Natural killer cell treated with Interleukin-12 subunit alpha and Interleukin-12 subunit beta and Interleukin-15 and Interleukin-18, amount 100 ng/mL, for 72 hours (primary cell): ENCODE measurements around the gene ALDH1L2. TPM values are rescaled to one million over a fixed set of nuclear protein-coding genes. Genes with fewer than 3 reads are reported as not detected.
A peak's percentile ranks its signal among the peaks of the same experiment; 100 is the strongest.
"Not testable (repeated sequence)": the region's sequence is repeated elsewhere in the genome, so short reads cannot be mapped to it uniquely, and the experiment has no call there.

Source experiments
- ATAC-seq, 2 donors: fragments of 150-1000 bp; cut with Tn5 transposase in 1 of 2; sonication (Bioruptor Pico), chemical (Tn5 transposase) in 1 of 2; 2 replicates each; pipeline ENCODE4 v1.10.0; 2021
- DNase-seq: peaks from one replicate; pipeline ENCODE4 v3.0.0; 2022; ENCODE audit warnings: low spot score
- H3K27ac Mint-ChIP-seq, 2 donors: 1 replicate in 1 of 2; 2 replicates in 1 of 2; pipeline ENCODE4 v1.8.0; 2022; ENCODE audit warnings: mixed read lengths in 2 of 2, mild to moderate bottlenecking in 1 of 2, moderate library complexity in 1 of 2
- H3K27me3 Mint-ChIP-seq, 2 donors: 1 replicate in 1 of 2; 2 replicates in 1 of 2; pipeline ENCODE4 v1.8.0; 2022; ENCODE audit warnings: mixed read lengths in 2 of 2
- H3K36me3 Mint-ChIP-seq: one replicate; pipeline ENCODE4 v1.8.0; 2022; ENCODE audit warnings: mixed read lengths
- H3K4me1 Mint-ChIP-seq, 2 donors: 1 replicate in 1 of 2; 2 replicates in 1 of 2; pipeline ENCODE4 v1.8.0; 2022; ENCODE audit warnings: low read depth in 2 of 2, mixed read lengths in 2 of 2, mild to moderate bottlenecking in 1 of 2
- H3K4me3 Mint-ChIP-seq: one replicate; pipeline ENCODE4 v1.8.0; 2022; ENCODE audit warnings: mixed read lengths
- H3K9me3 Mint-ChIP-seq: 2 replicates; pipeline ENCODE4 v1.8.0; 2022; ENCODE audit warnings: mixed read lengths
- total RNA-seq, 2 donors: library from RNA; stranded (reverse); gene quantifications; one replicate each; pipeline ENCODE4 v1.2.3, GENCODE V29; 2022

ALDH1L2 gene
- total RNA-seq, 2 donors from 2014 or later: 0.22 to 0.29 TPM

DNA sequence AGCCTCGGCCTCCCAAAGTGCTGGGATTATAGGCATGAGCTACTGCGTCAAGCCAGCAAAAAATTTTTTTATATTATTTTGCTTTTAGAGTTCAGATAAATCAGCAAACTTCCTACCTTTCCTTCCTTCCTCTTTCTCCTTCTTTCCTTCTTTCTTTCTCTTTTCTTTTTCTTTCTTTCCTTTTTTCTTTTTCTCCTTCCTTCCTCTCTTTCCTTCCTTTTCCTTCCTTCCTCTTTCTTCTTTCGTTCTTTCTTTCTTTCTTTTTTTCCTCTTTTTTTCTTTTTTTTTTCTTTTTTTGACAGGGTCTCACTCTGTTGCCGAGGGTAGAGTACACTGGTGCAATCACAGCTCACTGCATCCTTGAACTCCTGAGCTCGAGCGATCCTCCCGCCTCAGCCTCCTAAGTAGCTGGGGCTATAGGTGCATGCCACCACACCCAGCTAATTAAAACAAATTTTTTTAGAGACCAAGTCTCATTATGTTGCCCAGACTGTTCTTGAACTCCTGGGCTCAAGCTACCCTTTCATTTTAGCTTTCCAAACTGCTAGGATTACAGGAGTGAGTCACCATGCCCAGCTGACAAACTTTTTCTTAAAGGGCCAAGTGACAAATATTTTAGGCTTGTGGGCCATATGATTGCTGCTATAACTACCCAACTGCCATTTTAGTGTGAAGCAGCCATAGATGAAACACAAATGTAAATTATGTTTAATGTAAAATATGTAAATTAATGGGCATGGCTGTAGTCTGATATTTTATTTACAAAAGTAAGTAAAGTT, 16.1 kb upstream of the ALDH1L2 start:
- no peaks in the 10 kb centered on the region for H3K9me3 Mint-ChIP-seq
- DNase-seq: no peak
- no peak overlapping the region for H3K4me3 Mint-ChIP-seq
- peaks cover 11% of the 10 kb centered on the region for H3K36me3 Mint-ChIP-seq
- no peaks in the 10 kb centered on the region for H3K4me1 Mint-ChIP-seq
- H3K27ac Mint-ChIP-seq: no peak overlapping the region
- ATAC-seq: no peak
- H3K27me3 Mint-ChIP-seq: peaks cover 36 to 55% of the 10 kb centered on the region in 2 donors

DNA sequence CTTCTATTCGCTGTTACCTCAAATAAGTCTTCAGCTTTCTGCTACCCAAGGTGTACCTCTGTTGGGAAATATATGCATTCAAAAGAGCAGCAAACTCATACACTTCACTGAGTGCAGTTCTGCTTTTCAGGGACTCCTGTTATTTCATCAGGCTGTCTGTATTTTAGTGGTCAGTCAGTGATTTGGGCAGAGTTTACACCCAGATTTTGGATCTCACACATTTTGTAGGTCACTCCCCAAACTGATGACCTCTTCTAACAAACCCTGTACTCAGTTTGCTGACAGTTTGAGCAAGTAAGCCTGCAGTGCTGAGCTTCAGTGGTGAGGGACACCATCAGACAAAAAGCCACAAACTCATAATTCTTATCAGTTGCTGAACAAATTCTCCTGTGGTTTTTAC, 15.1 kb upstream of the ALDH1L2 start:
- Mint-ChIP-seq H3K27me3 (peaks cover 31 to 48% of the 10 kb centered on the region in 2 donors), H3K4me1 (no peaks in the 10 kb centered on the region), H3K9me3 (no peaks in the 10 kb centered on the region), H3K4me3 (no peak overlapping the region), H3K36me3 (peaks cover 11% of the 10 kb centered on the region), H3K27ac (no peak overlapping the region)
- ATAC-seq (no peak), DNase-seq (no peak)

DNA sequence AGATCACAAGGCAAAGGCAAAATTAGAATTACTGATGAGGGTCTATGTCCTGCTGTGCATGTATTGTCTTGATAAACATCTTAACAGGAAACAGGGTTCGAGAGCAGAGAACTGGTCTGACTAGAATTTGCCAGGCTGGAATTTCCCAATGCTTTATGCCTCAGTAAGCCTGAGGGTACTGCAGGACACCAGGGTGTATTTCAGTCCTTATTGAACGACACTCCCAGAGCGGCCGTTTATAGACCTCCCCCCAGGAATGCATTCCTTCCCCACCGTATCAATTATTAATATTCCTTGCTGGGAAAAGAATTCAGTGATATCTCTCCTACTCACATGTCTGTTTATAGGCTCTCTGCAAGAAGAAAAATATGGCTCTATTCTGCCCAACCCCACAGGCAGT, 11.1 kb upstream of the ALDH1L2 start:
- Mint-ChIP-seq H3K27me3 (peaks cover 29 to 33% of the 10 kb centered on the region in 2 donors), H3K36me3 (peaks cover 11% of the 10 kb centered on the region)
- ATAC-seq, H3K4me3 Mint-ChIP-seq, DNase-seq, H3K4me1 Mint-ChIP-seq, H3K9me3 Mint-ChIP-seq, H3K27ac Mint-ChIP-seq: not testable (repeated sequence)

DNA sequence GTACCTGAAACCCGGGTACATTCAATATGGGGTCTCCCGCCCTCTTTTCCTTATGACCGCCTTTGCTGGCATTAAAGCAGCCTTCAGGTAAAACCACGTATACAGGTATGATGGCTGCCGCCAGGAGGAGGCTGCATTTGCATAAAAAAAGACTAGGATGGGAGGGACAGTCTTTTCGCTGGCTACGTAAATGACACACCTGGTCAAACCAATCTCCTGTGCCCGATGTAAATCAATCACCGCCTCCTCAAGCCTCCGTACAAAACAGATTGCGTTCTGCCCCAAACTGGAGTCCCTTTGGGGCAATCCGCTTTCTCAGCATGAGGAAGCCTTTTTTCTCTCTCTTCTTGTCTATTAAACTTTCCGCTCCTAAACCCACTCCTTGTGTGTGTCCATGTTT, 8.1 kb upstream of the ALDH1L2 start:
- Mint-ChIP-seq H3K27ac (no peak overlapping the region), H3K27me3 (peaks cover 7 to 11% of the 10 kb centered on the region in 2 donors), H3K4me1 (no peaks in the 10 kb centered on the region), H3K4me3 (no peak overlapping the region), H3K36me3 (peaks cover 8% of the 10 kb centered on the region), H3K9me3 (no peaks in the 10 kb centered on the region)
- no peak for ATAC-seq
- DNase-seq: no peak

DNA sequence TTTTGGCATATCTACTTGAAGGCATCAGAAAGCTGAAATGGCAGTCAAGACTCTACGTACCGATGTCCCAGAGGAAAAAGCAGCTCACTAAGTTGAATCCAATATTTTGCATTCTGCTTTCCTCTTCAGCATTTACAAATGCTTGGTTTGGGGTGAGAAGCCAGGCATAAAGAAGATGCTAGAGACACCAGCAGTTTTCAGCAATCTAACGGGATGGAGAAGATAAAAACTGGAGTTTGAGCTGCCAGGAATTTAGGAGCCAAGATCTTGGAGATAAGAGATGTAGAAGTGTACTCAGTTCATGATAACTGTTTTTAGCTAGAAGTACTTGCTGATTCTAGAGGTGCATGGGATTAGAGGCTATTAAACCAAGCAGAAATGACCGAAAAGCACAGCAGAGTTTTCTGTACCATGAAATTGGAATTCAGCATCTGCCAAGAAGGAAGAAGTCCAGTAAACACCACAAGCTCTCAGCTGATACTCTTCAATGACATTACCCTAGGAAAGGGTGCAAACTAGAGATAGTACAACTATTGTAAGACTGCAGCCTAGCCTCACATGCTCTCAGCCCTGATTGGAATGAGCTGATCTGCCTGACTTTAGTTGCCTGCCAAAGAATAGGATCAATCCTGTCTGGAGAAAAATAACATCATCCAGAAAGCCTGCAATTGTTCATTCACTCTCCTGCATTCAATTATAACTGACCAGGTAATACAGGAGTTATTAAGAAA, 7.4 kb upstream of the ALDH1L2 start:
- no peak for DNase-seq
- no peak for ATAC-seq
- H3K27me3 Mint-ChIP-seq: peaks cover 7 to 11% of the 10 kb centered on the region in 2 donors
- no peaks in the 10 kb centered on the region for H3K9me3 Mint-ChIP-seq
- H3K4me3 Mint-ChIP-seq: no peak overlapping the region
- H3K36me3 Mint-ChIP-seq: peaks cover 7% of the 10 kb centered on the region
- no peaks in the 10 kb centered on the region for H3K4me1 Mint-ChIP-seq
- H3K27ac Mint-ChIP-seq: no peak overlapping the region

DNA sequence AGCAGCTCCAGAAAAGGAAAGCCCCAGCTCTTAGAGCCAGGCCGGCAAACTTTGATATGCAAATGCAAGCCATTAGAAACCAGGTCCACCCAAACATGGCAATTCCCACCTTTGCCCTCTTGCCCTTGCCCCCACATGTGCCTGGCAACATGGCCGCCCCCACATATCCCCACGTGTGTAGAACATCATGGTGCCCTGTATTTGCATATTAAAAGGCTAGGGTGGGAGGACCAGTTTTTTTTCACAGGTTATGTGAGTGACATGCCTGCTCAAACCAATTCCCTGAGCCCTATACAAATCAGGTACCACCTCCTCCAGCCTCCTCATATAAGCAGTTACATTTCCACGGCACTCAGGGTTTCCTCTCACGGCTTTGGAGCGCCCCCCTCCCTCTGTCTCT, 6.1 kb upstream of the ALDH1L2 start:
- H3K36me3 Mint-ChIP-seq: no peaks in the 10 kb centered on the region
- H3K27ac Mint-ChIP-seq: no peak overlapping the region
- H3K4me1 Mint-ChIP-seq: peaks cover 0 to 3% of the 10 kb centered on the region in 2 donors
- H3K9me3 Mint-ChIP-seq: peaks cover 4% of the 10 kb centered on the region
- peaks cover 13 to 15% of the 10 kb centered on the region in 2 donors for H3K27me3 Mint-ChIP-seq
- no peak for ATAC-seq
- no peak for DNase-seq
- no peak overlapping the region for H3K4me3 Mint-ChIP-seq

DNA sequence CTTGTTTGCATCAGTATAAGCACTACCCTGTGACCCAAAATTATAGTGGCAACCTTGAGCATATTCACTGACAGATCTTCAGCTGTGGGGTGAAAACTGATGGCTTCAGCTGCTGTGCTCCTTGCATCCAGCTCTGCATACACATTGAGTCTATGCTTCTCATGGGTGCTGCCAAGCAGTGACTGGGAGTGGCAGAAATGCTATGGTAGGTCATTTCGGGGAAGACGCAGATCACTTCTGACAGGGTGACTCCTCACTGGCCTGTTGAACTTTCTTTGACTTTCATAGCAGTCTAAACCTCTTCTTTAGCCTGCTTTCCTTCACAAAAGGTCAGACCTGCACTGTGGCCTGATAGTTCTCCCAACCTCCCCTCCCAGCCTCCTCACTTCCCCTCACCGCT, 5.6 kb upstream of the ALDH1L2 start:
- Mint-ChIP-seq H3K9me3 (peaks cover 4% of the 10 kb centered on the region), H3K27ac (no peak overlapping the region), H3K27me3 (peaks cover 15 to 16% of the 10 kb centered on the region in 2 donors), H3K4me1 (peaks cover 0 to 4% of the 10 kb centered on the region in 2 donors), H3K4me3 (no peak overlapping the region), H3K36me3 (no peaks in the 10 kb centered on the region)
- DNase-seq (no peak), ATAC-seq (no peak)

DNA sequence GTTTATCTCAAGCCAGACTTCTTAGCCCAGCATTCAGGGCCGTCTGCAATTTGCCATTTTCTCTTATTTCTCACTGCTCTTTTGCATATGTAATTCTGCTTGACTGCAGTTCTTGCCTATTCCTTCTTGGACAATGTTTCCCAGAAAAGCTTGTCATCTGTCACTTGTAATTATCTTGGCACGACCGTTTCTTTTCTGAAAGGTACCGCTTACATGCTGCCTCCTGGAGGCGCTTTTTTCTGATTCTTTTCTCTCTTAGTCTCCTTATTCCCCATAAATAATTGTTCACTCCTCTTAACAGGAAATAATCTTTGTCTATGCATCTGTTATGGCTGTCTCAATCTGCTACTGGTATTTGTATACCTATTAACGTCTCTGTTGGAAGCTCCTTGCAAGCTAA, 1.2 kb upstream of the ALDH1L2 start:
- Mint-ChIP-seq H3K27ac (no peak overlapping the region), H3K9me3 (peaks cover 4% of the 10 kb centered on the region), H3K36me3 (no peaks in the 10 kb centered on the region), H3K4me1 (peaks cover 7 to 11% of the 10 kb centered on the region in 2 donors), H3K27me3 (peaks cover 27 to 42% of the 10 kb centered on the region in 2 donors), H3K4me3 (peak overlapping the region; percentile 42)
- DNase-seq (no peak), ATAC-seq (no peak)

DNA sequence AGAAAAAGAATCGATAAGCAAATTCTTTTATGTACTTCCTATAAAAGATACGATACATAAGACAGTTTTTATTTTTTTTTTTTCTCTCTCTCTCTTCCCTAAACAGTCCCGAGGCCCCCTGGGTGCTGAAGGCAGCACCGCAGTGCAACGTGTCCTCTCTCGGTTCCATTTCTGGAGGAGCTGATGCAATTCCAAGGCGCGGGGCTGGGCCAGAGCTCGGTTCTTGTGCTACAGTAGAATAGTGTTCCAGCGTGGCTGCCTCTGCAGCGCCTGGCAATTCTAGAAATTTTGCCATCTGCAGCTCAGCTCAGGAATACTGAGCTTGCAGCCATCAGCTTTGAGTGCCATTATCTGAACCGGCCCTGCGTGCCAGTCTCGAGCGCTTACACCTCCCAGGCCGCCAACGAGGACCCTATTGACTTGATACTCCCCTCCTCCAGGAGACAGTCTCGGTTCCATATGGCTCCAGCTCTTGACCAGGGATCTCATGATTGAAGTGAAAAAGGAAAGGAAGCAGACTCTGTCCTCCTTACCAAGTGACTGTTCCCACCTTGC, 630 bp downstream of the ALDH1L2 start:
- H3K27ac Mint-ChIP-seq: no peak overlapping the region
- no peak for ATAC-seq
- DNase-seq: no peak

DNA sequence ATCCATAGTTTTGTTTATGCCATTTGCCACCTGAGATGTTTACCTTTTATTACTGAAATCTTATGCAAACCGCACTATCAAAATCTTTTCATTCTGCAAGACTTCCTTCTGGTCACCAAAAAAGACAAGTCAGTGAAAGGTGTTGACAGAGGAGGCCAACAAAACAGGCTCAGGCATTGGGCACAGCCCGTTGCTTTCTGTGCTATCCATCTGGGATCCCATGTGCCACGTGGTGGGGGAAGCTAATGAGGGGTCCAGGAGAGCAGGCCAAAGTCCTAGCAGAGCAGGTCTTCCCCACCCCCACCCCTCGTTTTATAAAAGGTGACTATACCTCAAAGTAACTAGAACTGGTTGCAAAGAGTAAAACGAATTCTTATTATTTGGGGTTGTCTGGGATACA, 1.2 kb downstream of the ALDH1L2 start:
- Mint-ChIP-seq H3K27me3 (peaks cover 31 to 48% of the 10 kb centered on the region in 2 donors), H3K4me3 (no peak overlapping the region), H3K36me3 (no peaks in the 10 kb centered on the region), H3K9me3 (peaks cover 4% of the 10 kb centered on the region), H3K27ac (no peak overlapping the region), H3K4me1 (peaks cover 7 to 11% of the 10 kb centered on the region in 2 donors)
- DNase-seq (no peak), ATAC-seq (no peak)

More for the DNA sequence above, 630 bp downstream of the ALDH1L2 start:
- peaks cover 7 to 11% of the 10 kb centered on the region in 2 donors for H3K4me1 Mint-ChIP-seq
- H3K9me3 Mint-ChIP-seq: peaks cover 4% of the 10 kb centered on the region
- no peaks in the 10 kb centered on the region for H3K36me3 Mint-ChIP-seq
- peak overlapping the region; percentile 58 for H3K4me3 Mint-ChIP-seq
- peaks cover 29 to 48% of the 10 kb centered on the region in 2 donors for H3K27me3 Mint-ChIP-seq

DNA sequence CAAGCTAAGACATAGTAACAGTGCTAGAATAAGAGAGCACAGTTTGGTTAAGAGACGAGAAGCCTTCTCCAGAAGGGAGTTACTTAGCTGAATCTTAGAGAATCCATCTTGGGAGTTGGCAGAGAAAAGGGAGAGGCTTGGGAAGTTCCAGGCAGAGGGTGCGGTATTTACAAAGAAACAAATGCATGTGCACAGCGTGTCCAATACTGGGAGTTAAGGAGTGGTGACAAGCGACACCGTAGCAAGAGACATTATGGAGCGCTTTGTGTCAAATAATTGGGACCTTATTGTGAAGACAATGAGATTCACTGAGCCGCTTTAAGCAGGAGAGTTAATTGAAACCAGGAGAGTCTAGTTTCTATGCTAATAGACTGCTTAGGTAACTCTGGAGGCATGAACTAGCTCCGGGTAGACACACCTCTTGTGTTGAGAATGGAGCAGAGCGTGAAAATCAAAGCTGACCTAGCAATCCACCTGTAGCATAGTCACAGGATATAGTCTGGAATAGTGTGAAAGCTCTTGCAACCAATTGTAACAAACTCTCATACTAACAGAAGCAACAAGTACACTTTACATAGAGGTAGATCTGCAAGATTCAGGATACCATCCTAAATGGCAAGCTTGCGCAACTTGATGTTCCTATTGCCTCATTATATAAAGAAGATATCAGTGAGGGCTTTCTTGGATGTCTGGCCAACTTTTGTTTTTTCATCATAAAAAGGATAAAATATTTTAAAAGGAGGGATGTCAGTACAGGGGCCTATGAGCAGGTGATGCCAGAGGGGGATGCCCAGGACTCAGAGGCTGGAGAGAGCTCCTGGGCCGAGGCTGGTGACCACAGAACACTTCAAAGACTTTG, 5.3 kb downstream of the ALDH1L2 start:
- H3K4me3 Mint-ChIP-seq: no peak overlapping the region
- no peaks in the 10 kb centered on the region for H3K36me3 Mint-ChIP-seq
- ATAC-seq (no peak), DNase-seq (no peak)
- no peaks in the 10 kb centered on the region for H3K9me3 Mint-ChIP-seq
- H3K4me1 Mint-ChIP-seq: peaks cover 5% of the 10 kb centered on the region in 2 donors
- peaks cover 24 to 38% of the 10 kb centered on the region in 2 donors for H3K27me3 Mint-ChIP-seq
- no peak overlapping the region for H3K27ac Mint-ChIP-seq

DNA sequence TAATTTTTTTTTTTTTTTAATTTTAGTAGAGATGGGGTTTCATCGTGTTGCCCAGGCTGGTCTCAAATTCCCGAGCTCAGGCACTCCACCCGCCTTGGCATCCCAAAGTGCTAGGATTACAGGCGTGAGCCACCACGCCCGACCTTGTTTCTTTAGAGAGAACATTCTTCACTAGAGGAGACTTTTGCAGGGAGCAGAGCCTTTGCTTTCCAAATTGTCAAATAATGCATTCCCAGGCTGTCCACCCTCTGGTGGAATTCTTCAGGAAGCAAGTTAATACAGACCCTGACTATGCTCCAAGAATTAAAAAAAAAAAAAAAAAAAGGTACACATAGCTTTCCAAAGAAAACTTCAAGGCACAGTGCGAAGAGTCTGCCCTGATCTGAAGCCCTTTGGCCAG, 6.8 kb downstream of the ALDH1L2 start:
- Mint-ChIP-seq H3K27ac (no peak overlapping the region), H3K4me3 (no peak overlapping the region), H3K36me3 (no peaks in the 10 kb centered on the region), H3K4me1 (peaks cover 0 to 3% of the 10 kb centered on the region in 2 donors), H3K27me3 (peaks cover 11 to 23% of the 10 kb centered on the region in 2 donors), H3K9me3 (no peaks in the 10 kb centered on the region)
- no peak for DNase-seq
- no peak for ATAC-seq

DNA sequence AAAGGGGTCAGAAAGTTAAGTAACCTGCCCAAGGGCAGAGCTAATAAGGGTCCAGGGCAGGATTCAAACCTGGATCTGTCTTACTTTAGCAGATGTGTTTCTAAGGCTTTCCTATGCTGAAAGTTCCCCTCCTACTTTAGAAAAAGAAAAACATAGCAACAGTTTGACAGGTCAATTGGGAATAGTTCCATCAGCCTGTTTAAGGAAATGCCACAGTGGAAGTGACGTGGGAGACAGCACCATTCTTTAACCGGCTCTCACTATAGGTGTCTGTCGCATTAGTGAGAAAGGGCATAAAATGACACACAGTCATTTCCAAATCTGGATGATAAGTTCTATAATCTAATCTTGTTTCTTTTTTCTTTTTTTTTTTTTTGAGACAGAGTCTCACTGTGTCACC, 7.3 kb downstream of the ALDH1L2 start:
- ATAC-seq (no peak), DNase-seq (no peak)
- Mint-ChIP-seq H3K36me3 (no peaks in the 10 kb centered on the region), H3K9me3 (no peaks in the 10 kb centered on the region), H3K4me3 (no peak overlapping the region), H3K27me3 (peaks cover 7 to 18% of the 10 kb centered on the region in 2 donors), H3K4me1 (peaks cover 0 to 3% of the 10 kb centered on the region in 2 donors), H3K27ac (no peak overlapping the region)
